Stomach (tissue), 9 donors: ENCODE results near the gene UMAD1. TPM values are rescaled to one million over a fixed set of nuclear protein-coding genes. Genes with fewer than 3 reads are reported as not detected.
A peak's percentile ranks its signal among the peaks of the same experiment; 100 is the strongest.

ENCODE experiments used
- DNase-seq, 2 donors: peaks; one replicate each; pipeline versions ENCODE4 v3.0.0 to v3.0.0-alpha.2; 2013 to 2019
- H3K27ac ChIP-seq, 5 donors: fragments of 200-600 bp in 4 of 5; sonication (generic) in 4 of 5; one replicate each; pipeline ENCODE4 v1.5.1; 2013 to 2019; ENCODE audit warnings: mild to moderate bottlenecking in 1 of 5, moderate library complexity in 1 of 5
- H3K27me3 ChIP-seq, 3 donors: fragments of 200-600 bp; sonication (generic); one replicate each; pipeline ENCODE4 v1.5.1; 2017 to 2019; ENCODE audit warnings: mixed run types in 1 of 3
- H3K36me3 ChIP-seq, 4 donors: fragments of 200-600 bp; sonication (generic); 1 replicate in 3 of 4; 2 replicates in 1 of 4; pipeline ENCODE4 v1.5.1; 2016 to 2019
- H3K4me1 ChIP-seq, 4 donors: fragments of 200-600 bp; sonication (generic); one replicate each; pipeline ENCODE4 v1.5.1; 2016 to 2019
- H3K4me3 ChIP-seq, 4 donors: fragments of 200-600 bp; sonication (generic) in 3 of 4; one replicate each; pipeline ENCODE4 v1.5.1; 2016 to 2019; ENCODE audit warnings: mild to moderate bottlenecking in 1 of 4
- H3K9me3 ChIP-seq, 4 donors: fragments of 200-600 bp; sonication (generic); one replicate each; pipeline ENCODE4 v1.5.1; 2016 to 2019
- EP300 ChIP-seq: sonication (generic); formaldehyde crosslinking; IDR thresholded peaks from one replicate; pipeline ENCODE4 v1.6.1; 2017; ENCODE audit warnings: antibody characterized with exemption
- POLR2A ChIP-seq, 4 donors: fragments of 450-650 bp; IDR thresholded peaks; one replicate each; pipeline ENCODE4 v1.6.1; 2016; ENCODE audit warnings: antibody characterized with exemption in 4 of 4, control low read depth in 2 of 4, mild to moderate bottlenecking in 1 of 4, moderate library complexity in 1 of 4
- POLR2AphosphoS5 ChIP-seq, 3 donors: sonication (generic); formaldehyde crosslinking; IDR thresholded peaks; one replicate each; pipeline ENCODE4 v1.6.1; 2016; ENCODE audit warnings: antibody characterized with exemption in 3 of 3
- WGBS, 5 donors: extraction: QIAGEN DNeasy Blood & Tissue Kit in 3 of 5; methylation state at CpG; one replicate each; pipeline versions ENCODE4 v1.1.5 to v1.1.7; 2013 to 2018; 5-methylcytosine and 5-hydroxymethylcytosine counted together
- intact Hi-C: fragments of 100-400 bp; cut with DNase I; formaldehyde crosslinking; loops from one replicate; pipeline ENCODE4 v1.15.1; 2023; ENCODE audit warnings: low total_unique reads
- polyA plus RNA-seq, 3 donors: library from polyadenylated mRNA; stranded (reverse); fragments of 200-250 nt; gene quantifications; one replicate each; pipeline ENCODE4 v1.2.3, GENCODE V29; 2013
- total RNA-seq, 5 donors: library from RNA; depleted of rRNA; stranded (reverse); fragments of >200 nt; gene quantifications; one replicate each; pipeline versions ENCODE4 v1.1.0 to v1.2.3, GENCODE V29; 2014 to 2016
- TF ChIP-seq, protein P1 (sequence below), 7 experiments: fragments of 450-650 bp in 4 of 7; fragments of 200-600 bp in 3 of 7; sonication (generic) in 3 of 7; IDR thresholded peaks; one replicate each; pipeline ENCODE4 v1.5.1; 2016 to 2019; ENCODE audit warnings: antibody characterized with exemption in 7 of 7, control low read depth in 2 of 7, mild to moderate bottlenecking in 1 of 7
- donor health status: healthy with polysubstance abuse.
- donor health status: Bipolar disorder and iron deficiency.
- donor health status: healthy.

UMAD1 gene
- total and polyA plus RNA-seq, 8 donors: 7.8 to 175 (median 30.1) TPM

DNA sequence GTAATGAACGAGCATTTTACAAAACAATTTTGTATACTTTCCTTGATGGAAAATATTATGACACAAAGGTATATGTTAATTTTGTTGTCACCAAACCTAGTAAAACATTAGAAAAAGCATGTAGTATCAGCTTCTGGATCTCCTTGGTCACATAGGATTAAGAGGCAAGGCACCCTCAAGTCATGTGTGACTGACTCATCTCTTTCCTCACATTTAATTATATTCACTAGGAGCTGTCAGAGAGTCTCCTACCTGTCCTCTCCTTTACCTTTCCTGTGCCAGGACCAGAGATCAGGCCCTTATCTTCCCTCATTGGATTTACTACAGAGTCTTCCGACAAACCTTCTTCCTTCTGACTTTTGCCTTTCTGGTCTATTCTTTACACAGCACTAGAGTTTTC lies 189.1 kb downstream of the UMAD1 start:
- H3K36me3 ChIP-seq: peaks cover 0 to 6% (median 5%) of the 10 kb centered on the region in 4 donors
- peaks cover 0 to 13% (median 6%) of the 10 kb centered on the region in 4 donors for H3K4me1 ChIP-seq
- H3K27me3 ChIP-seq: no peaks in the 10 kb centered on the region
- TF ChIP-seq, protein P1, sequence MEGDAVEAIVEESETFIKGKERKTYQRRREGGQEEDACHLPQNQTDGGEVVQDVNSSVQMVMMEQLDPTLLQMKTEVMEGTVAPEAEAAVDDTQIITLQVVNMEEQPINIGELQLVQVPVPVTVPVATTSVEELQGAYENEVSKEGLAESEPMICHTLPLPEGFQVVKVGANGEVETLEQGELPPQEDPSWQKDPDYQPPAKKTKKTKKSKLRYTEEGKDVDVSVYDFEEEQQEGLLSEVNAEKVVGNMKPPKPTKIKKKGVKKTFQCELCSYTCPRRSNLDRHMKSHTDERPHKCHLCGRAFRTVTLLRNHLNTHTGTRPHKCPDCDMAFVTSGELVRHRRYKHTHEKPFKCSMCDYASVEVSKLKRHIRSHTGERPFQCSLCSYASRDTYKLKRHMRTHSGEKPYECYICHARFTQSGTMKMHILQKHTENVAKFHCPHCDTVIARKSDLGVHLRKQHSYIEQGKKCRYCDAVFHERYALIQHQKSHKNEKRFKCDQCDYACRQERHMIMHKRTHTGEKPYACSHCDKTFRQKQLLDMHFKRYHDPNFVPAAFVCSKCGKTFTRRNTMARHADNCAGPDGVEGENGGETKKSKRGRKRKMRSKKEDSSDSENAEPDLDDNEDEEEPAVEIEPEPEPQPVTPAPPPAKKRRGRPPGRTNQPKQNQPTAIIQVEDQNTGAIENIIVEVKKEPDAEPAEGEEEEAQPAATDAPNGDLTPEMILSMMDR (IDR thresholded peaks at IDR 0.05): no peak
- TF ChIP-seq EP300 (no peak), POLR2A (IDR thresholded peaks at IDR 0.05) (no peak), POLR2AphosphoS5 (IDR thresholded peaks at IDR 0.05) (no peak)
- no peak overlapping the region for H3K4me3 ChIP-seq
- WGBS, 5 donors: 63 to 79% (median 68%) methylated on average over 2 of the region's 2 CpGs
- intact Hi-C loops: no loop called here
- no peak overlapping the region for H3K27ac ChIP-seq
- DNase-seq: no peak
- H3K9me3 ChIP-seq: no peaks in the 10 kb centered on the region

DNA sequence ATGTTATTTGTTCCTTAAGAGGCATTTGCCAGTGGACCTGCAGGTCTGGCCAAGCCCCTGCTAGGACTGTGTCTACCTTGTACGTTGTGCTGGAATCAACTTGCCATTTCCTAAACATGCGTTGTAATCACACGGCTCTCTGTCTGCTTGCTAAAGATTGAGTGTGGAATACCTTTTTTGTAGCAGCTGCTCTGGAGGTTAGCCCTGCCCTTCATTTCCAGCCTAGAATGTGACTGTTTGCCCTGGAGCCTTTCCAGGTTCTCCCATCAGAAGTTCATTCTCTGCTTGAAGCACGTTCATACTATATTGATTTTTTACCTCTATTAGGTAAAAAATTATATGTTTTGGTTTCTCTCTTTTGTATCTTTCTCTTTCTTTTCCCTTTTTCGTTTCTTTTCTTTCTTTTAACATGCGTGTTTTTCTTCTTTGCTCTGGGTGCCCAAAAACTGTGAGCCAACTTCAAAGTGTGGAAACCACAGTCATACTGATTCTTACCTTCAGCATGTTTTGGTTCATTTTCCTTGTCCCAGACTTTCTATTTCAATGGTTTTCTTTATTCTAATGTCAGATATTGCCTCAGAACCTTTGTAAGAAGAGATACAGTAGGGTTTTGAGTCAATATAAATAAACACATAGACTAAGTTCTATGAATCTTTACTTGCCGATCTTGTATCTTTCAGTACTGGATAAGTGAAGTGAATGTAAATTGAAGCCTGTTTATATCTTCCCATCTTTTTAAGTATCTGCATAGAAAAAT lies 189.7 kb downstream of the UMAD1 start:
- Histone ChIP-seq H3K36me3 (peaks cover 0 to 4% (median 2%) of the 10 kb centered on the region in 4 donors), H3K9me3 (no peaks in the 10 kb centered on the region), H3K27ac (no peak overlapping the region), H3K27me3 (no peaks in the 10 kb centered on the region), H3K4me1 (peaks cover 0 to 13% (median 6%) of the 10 kb centered on the region in 4 donors), H3K4me3 (no peak overlapping the region)
- DNase-seq: peak; percentile 40 to 66
- no peak for TF ChIP-seq EP300
- TF ChIP-seq POLR2A (IDR thresholded peaks at IDR 0.05): no peak
- no peak for TF ChIP-seq POLR2AphosphoS5 (IDR thresholded peaks at IDR 0.05)
- TF ChIP-seq, protein P1 (IDR thresholded peaks at IDR 0.05): no peak
- 29 to 51% (median 42%) methylated on average over 6 to 7 of the region's 7 CpGs for WGBS, 5 donors
- intact Hi-C loops: no loop called here

DNA sequence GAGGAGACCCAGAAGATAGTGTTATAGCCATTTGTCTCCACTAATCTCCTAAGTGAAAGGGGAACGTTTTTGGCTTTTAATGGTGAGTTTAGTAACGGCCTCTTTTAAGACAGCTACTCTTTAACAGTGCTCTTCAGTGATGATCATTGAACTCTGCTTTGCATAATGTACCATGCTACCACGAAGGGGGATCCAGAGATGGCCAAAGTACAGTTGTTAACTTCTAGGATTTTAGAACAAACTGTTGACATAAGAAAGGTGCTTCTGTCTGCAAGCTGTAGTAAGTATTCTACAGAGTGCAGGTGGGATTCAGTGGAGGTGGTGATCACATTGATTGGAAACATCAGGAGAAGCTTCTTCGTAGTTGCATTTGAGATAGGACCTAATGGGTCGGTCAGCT lies 192.0 kb downstream of the UMAD1 start:
- 80 to 92% (median 87%) methylated on average over 5 of the region's 5 CpGs for WGBS, 5 donors
- Histone ChIP-seq H3K9me3 (no peaks in the 10 kb centered on the region), H3K36me3 (no peaks in the 10 kb centered on the region), H3K27me3 (no peaks in the 10 kb centered on the region), H3K27ac (no peak overlapping the region), H3K4me3 (no peak overlapping the region), H3K4me1 (peaks cover 0 to 13% (median 6%) of the 10 kb centered on the region in 4 donors)
- no peak for DNase-seq
- TF ChIP-seq EP300: no peak
- TF ChIP-seq POLR2AphosphoS5 (IDR thresholded peaks at IDR 0.05): no peak
- TF ChIP-seq, protein P1 (IDR thresholded peaks at IDR 0.05): no peak
- TF ChIP-seq POLR2A (IDR thresholded peaks at IDR 0.05): no peak
- intact Hi-C loops: no loop called here

DNA sequence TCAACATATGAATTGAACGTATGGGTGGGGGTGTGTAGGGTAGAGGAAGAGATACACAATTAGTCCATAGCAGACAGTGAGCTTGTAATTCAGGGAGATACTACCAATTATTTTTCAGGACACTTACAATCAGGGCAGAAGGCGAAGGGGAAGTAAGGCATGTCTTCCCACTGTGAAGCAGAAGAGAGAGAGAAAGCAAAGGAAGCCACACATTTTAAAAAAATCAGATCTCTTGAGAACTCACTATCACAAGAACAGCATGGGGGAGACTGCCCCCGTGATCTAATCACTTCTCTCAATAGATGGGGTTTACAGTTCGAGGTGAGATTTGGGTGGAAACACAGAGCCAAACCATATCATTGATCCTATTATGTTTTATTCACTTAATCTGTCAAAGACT lies 194.2 kb downstream of the UMAD1 start:
- no peak overlapping the region for H3K27ac ChIP-seq
- no peak for DNase-seq
- TF ChIP-seq POLR2A (IDR thresholded peaks at IDR 0.05) (no peak), EP300 (no peak), POLR2AphosphoS5 (IDR thresholded peaks at IDR 0.05) (no peak)
- TF ChIP-seq, protein P1 (IDR thresholded peaks at IDR 0.05): no peak
- 85 to 93% (median 92%) methylated on average over 4 of the region's 4 CpGs for WGBS, 5 donors
- H3K4me3 ChIP-seq: no peak overlapping the region
- intact Hi-C loops: no loop called here
- no peaks in the 10 kb centered on the region for H3K27me3 ChIP-seq
- no peaks in the 10 kb centered on the region for H3K9me3 ChIP-seq
- H3K4me1 ChIP-seq: peaks cover 0 to 8% (median 4%) of the 10 kb centered on the region in 4 donors
- no peaks in the 10 kb centered on the region for H3K36me3 ChIP-seq
